ENCODE measurements around the gene RNF150.

RNF150 gene

DNA sequence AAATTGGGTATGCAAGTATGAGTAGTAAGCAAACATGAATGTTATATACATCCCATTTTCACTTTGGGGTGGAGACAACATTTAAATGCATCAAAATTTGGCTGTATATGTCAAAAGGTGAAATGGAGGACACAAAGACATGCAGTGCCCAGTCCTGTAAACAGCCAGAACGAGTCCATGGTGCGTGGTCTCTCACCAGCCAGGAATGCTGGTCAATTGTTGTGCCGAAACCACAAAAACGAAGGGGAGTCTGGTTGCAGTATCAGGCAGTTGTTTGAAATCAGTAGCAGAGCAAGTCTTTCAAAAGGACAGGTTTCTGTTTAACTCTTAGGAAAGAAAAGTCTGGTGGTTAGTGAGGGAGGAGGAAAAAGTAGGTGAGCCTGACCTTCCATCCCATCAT is 22.3 kb upstream of the RNF150 start:
- TF ChIP-seq POLR2AphosphoS5 (IDR thresholded peaks at IDR 0.05; ENCODE audit: low read depth, low read length), result no peak
- no peak for TF ChIP-seq SIN3A (IDR thresholded peaks at IDR 0.05; ENCODE audit: borderline replicate concordance, insufficient read depth, low read length)
- TF ChIP-seq FOXP2 (optimal IDR thresholded peaks at IDR 0.05; ENCODE audit: borderline replicate concordance, extremely low read depth, extremely low read length, insufficient read depth), result no peak
- TF ChIP-seq, protein P1, sequence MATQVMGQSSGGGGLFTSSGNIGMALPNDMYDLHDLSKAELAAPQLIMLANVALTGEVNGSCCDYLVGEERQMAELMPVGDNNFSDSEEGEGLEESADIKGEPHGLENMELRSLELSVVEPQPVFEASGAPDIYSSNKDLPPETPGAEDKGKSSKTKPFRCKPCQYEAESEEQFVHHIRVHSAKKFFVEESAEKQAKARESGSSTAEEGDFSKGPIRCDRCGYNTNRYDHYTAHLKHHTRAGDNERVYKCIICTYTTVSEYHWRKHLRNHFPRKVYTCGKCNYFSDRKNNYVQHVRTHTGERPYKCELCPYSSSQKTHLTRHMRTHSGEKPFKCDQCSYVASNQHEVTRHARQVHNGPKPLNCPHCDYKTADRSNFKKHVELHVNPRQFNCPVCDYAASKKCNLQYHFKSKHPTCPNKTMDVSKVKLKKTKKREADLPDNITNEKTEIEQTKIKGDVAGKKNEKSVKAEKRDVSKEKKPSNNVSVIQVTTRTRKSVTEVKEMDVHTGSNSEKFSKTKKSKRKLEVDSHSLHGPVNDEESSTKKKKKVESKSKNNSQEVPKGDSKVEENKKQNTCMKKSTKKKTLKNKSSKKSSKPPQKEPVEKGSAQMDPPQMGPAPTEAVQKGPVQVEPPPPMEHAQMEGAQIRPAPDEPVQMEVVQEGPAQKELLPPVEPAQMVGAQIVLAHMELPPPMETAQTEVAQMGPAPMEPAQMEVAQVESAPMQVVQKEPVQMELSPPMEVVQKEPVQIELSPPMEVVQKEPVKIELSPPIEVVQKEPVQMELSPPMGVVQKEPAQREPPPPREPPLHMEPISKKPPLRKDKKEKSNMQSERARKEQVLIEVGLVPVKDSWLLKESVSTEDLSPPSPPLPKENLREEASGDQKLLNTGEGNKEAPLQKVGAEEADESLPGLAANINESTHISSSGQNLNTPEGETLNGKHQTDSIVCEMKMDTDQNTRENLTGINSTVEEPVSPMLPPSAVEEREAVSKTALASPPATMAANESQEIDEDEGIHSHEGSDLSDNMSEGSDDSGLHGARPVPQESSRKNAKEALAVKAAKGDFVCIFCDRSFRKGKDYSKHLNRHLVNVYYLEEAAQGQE (IDR thresholded peaks at IDR 0.05; ENCODE audit: insufficient read depth in 1 of 2, low read depth in 2 of 2, low read length in 2 of 2), result no peak
- no peak for TF ChIP-seq TAF1 (IDR thresholded peaks at IDR 0.05; ENCODE audit: borderline replicate concordance, insufficient read depth, low read length)

DNA sequence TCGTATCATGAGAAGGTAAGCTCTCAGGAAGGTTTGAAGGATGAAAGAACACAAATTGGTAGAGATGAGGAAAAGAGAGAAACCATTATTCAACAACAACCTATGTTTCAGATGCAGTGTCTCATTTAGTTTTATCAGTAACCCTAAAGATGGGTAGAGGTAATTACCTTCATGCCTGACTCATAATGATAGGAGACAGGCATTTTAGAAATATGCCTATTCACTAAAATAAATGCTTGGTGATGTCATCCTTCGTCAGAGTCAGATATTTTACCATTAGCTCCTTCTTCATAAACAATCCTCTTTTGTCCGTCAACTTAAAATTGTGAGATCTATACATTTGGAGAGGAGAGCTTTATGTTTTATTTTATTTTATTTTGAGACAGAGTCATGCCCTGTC is 21.5 kb upstream of the RNF150 start:
- no peak for TF ChIP-seq POLR2AphosphoS5 (IDR thresholded peaks at IDR 0.05; ENCODE audit: low read depth, low read length)
- TF ChIP-seq, protein P1 (IDR thresholded peaks at IDR 0.05; ENCODE audit: insufficient read depth in 1 of 2, low read depth in 2 of 2, low read length in 2 of 2), result no peak
- TF ChIP-seq SIN3A (IDR thresholded peaks at IDR 0.05; ENCODE audit: borderline replicate concordance, insufficient read depth, low read length), result no peak
- TF ChIP-seq FOXP2 (optimal IDR thresholded peaks at IDR 0.05; ENCODE audit: borderline replicate concordance, extremely low read depth, extremely low read length, insufficient read depth), result no peak
- no peak for TF ChIP-seq TAF1 (IDR thresholded peaks at IDR 0.05; ENCODE audit: borderline replicate concordance, insufficient read depth, low read length)

DNA sequence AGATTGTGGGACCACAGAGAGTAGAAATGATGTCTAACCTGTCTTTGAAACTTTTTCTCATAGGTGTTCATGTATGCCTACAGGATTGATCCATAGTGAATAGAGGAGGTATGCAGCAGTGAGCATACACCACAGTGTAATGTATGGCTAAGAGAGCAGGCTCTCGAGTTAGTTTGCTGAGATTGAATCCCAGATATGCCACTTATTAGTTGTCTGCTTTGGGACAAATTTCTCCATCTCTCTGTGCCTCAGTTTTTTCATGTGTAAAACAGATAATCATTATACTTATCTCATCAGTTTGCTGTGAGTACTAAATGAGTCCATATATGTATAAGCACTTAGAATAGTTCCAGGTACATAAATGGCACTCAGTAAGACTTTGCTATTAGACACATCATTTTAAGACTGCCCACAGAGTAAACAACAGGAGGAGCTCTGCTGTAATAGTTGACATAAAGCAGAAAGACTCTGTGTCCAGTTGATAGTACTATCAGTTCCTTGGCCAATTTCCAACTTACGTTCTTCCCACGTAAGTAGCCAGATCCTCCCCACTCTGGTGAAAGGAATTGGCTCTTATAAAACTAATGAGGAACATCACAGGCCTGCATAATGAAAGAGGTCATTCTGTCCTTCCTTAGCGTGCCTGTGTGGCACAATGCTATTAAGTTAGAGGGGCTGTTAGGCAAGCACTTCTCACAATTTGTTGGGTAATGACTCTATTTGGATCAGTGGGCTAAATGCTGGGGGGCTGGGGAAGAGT is 20.7 kb upstream of the RNF150 start:
- TF ChIP-seq SIN3A (IDR thresholded peaks at IDR 0.05; ENCODE audit: borderline replicate concordance, insufficient read depth, low read length) (no peak), POLR2AphosphoS5 (IDR thresholded peaks at IDR 0.05; ENCODE audit: low read depth, low read length) (no peak), FOXP2 (optimal IDR thresholded peaks at IDR 0.05; ENCODE audit: borderline replicate concordance, extremely low read depth, extremely low read length, insufficient read depth) (no peak), TAF1 (IDR thresholded peaks at IDR 0.05; ENCODE audit: borderline replicate concordance, insufficient read depth, low read length) (no peak)
- TF ChIP-seq, protein P1 (IDR thresholded peaks at IDR 0.05; ENCODE audit: insufficient read depth in 1 of 2, low read depth in 2 of 2, low read length in 2 of 2), result no peak

DNA sequence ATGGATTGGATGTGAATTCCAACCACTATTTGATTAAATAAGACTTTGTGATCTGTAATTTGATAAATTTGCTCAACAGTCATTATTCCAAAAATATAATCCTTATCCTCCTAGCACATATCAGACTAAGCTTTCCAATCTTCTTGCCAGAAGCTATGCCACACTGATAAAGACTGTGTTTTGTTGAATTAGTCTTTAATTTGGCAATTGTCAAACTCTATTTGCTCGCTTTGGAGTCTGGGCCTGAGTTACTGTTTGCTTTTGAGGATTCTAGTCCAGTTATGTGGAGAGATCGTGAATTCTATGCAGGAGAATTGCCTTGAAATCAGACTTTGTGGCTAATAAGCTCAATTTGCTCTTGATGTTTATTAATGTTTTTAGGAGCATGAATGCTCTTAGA is 10.9 kb upstream of the RNF150 start:
- TF ChIP-seq POLR2AphosphoS5 (IDR thresholded peaks at IDR 0.05; ENCODE audit: low read depth, low read length), result no peak
- TF ChIP-seq, protein P1 (IDR thresholded peaks at IDR 0.05; ENCODE audit: insufficient read depth in 1 of 2, low read depth in 2 of 2, low read length in 2 of 2), result no peak
- no peak for TF ChIP-seq TAF1 (IDR thresholded peaks at IDR 0.05; ENCODE audit: borderline replicate concordance, insufficient read depth, low read length)
- TF ChIP-seq FOXP2 (optimal IDR thresholded peaks at IDR 0.05; ENCODE audit: borderline replicate concordance, extremely low read depth, extremely low read length, insufficient read depth), result no peak
- TF ChIP-seq SIN3A (IDR thresholded peaks at IDR 0.05; ENCODE audit: borderline replicate concordance, insufficient read depth, low read length), result no peak
